Panc1 (cell line): ENCODE measurements around the gene HNRNPK. TPM values are rescaled to one million over a fixed set of nuclear protein-coding genes. Genes with fewer than 3 reads are reported as not detected.

Source experiments
- ATAC-seq: fragments of 200-7000 bp; cut with Tn5 transposase; 2 replicates; pipeline ENCODE4 v1.9.1; 2020; ENCODE audit warnings: mild to moderate bottlenecking, moderate library complexity
- BruUV-seq: library from RNA; stranded (reverse); fragments of 400-500 nt; replicated peaks from 2 replicates; lab custom pipeline; 2021; lab: Mats Ljungman, UMichigan
- CTCF ChIA-PET: fragments of 300-600 bp; sonication (Branson Sonifier 250); formaldehyde crosslinking; loops from one replicate; lab custom pipeline; 2022; ENCODE audit warnings: antibody characterized with exemption; lab: Charles Lee
- POLR2A ChIA-PET: fragments of 300-600 bp; sonication (Branson Sonifier 250); formaldehyde crosslinking; loops from one replicate; lab custom pipeline; 2022; ENCODE audit warnings: antibody characterized with exemption; lab: Charles Lee
- DNase-seq: peaks from one replicate; pipeline ENCODE4 v3.0.0-alpha.2; 2010; ENCODE audit warnings: low read depth, low spot score
- H3K27ac ChIP-seq: 2 replicates; pipeline ENCODE4 v1.5.1; 2011; ENCODE audit warnings: mild to moderate bottlenecking, low read length, inconsistent platforms
- H3K27me3 ChIP-seq: fragments of 200-500 bp; sonication (Bioruptor generic); 2 replicates; pipeline ENCODE4 v1.6.0; 2014; ENCODE audit warnings: low read length, inconsistent platforms; ENCODE audit not compliant: control insufficient read depth, insufficient read depth
- H3K36me3 ChIP-seq: fragments of 200-500 bp; sonication (Bioruptor generic); 2 replicates; pipeline ENCODE4 v1.5.1; 2014; ENCODE audit warnings: inconsistent platforms, mild to moderate bottlenecking, low read length, moderate library complexity; ENCODE audit not compliant: control insufficient read depth, insufficient read depth
- H3K4me1 ChIP-seq: 2 replicates; pipeline ENCODE4 v1.5.1; 2011; ENCODE audit warnings: inconsistent platforms, mild to moderate bottlenecking, low read length, moderate library complexity; ENCODE audit not compliant: control insufficient read depth, insufficient read depth
- H3K4me3 ChIP-seq, 2 experiments: 2 replicates each; pipeline ENCODE4 v1.5.1; 2011 to 2012; ENCODE audit warnings: low read depth in 2 of 2, low read length in 2 of 2, mild to moderate bottlenecking in 2 of 2, inconsistent platforms in 1 of 2, moderate library complexity in 1 of 2
- H3K9me3 ChIP-seq: fragments of 200-500 bp; sonication (Bioruptor generic); 2 replicates; pipeline ENCODE4 v1.5.1; 2014; ENCODE audit warnings: low read depth, mild to moderate bottlenecking, inconsistent platforms, low read length, moderate library complexity; ENCODE audit not compliant: control insufficient read depth, insufficient read depth
- CTCF ChIP-seq: fragments of 450-650 bp; IDR thresholded peaks from 2 replicates; pipeline ENCODE4 v1.5.1; 2017; ENCODE audit warnings: mild to moderate bottlenecking
- POLR2AphosphoS5 ChIP-seq: IDR thresholded peaks from 2 replicates; pipeline ENCODE4 v1.6.1; 2012; ENCODE audit warnings: mild to moderate bottlenecking, low read depth, low read length, moderate library complexity
- SIN3A ChIP-seq: IDR thresholded peaks from 2 replicates; pipeline ENCODE4 v1.6.1; 2012; ENCODE audit warnings: low read depth, mild to moderate bottlenecking, low read length, moderate library complexity, borderline replicate concordance; ENCODE audit not compliant: insufficient read depth
- TCF7L2 ChIP-seq: IDR thresholded peaks from 2 replicates; pipeline ENCODE4 v1.6.1; 2011; ENCODE audit warnings: mild to moderate bottlenecking, low read depth, low read length, inconsistent platforms
- in situ Hi-C: cut with HindIII; loops from 2 replicates; pipeline ENCODE4 v1.10.0; 2016; ENCODE audit warnings: low sequenced_read_pairs, low pct_unique_long_range_greater_than_20kb
- intact Hi-C: fragments of 100-400 bp; cut with micrococcal nuclease; formaldehyde crosslinking; loops from one replicate; pipeline ENCODE4 v1.10.0; 2022; ENCODE audit not compliant: unreplicated experiment
- total RNA-seq: library from RNA; stranded (reverse); gene quantifications from one replicate; pipeline ENCODE4 v1.2.1, GENCODE V29; 2021; ENCODE audit not compliant: unreplicated experiment
- TF ChIP-seq, protein P1 (sequence below), 2 experiments: IDR thresholded peaks; 2 replicates each; pipeline ENCODE4 v1.6.1; 2011 to 2012; ENCODE audit warnings: low read depth in 2 of 2, control low read depth in 1 of 2, low read length in 1 of 2, mild to moderate bottlenecking in 1 of 2, moderate library complexity in 1 of 2; ENCODE audit not compliant: insufficient read depth in 1 of 2

The HNRNPK gene
- total RNA-seq, 1 experiment from 2014 or later: 495 TPM

- BruUV-seq: no TSS peak
- H3K27ac ChIP-seq: no peak overlapping the region
- no peak for ATAC-seq
- no peak for TF ChIP-seq SIN3A
- ChIA-PET POLR2A (interaction anchor here (0.5 kb wide), 1 partner anchor 23 kb away, joined by 4 read pairs; no protein-coding TSS in a partner anchor), CTCF (no interaction called here)
- DNase-seq: no peak
- intact Hi-C loops: no loop called here
- in situ Hi-C loops: no loop called here
- peaks cover 9% of the 10 kb centered on the region; the same call in 1 of the 2 replicates for H3K4me1 ChIP-seq
- H3K4me3 ChIP-seq: no peak overlapping the region
- H3K36me3 ChIP-seq: no peaks in the 10 kb centered on the region; the same call in 1 of the 2 replicates
- no peaks in the 10 kb centered on the region for H3K27me3 ChIP-seq
- no peaks in the 10 kb centered on the region for H3K9me3 ChIP-seq
Observed at GRCh38 chr9:83986195-83986594, 6.2 kb upstream of the HNRNPK start.

DNA sequence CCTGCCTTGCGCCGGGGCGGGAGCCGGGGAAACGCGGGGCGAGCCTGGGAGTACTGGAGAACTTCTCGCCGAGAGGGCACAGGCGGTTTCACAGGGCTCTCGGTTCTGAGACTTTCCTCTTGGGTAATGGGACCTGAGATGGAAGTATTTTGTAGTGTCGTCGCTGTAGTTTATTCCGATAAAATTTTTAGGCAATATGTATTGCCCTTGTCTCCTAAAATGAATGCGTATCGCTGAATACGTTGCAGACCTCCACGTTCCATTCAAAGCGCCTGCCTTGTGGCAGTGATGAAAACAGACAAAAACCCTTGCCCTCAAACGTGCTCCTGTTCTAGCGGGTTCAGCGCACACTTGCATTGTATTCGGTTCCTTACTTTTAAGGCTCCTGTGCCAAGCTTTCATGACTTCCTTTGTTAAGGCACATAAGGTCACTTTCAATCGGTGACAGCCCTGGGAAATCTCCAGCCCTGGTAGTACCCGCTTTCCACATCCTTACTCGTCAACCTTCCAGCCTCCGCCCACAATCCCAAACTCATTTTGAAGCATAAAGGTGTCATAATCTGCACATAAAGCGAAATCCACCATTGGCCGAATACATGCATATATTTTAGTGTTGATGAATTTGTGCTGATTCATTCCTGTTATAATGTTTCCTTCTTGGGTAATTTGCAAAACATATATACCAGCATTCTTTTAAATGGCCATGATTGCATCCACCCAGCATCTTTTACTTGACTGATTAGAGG is 1.3 kb upstream of the HNRNPK start:
- ChIA-PET CTCF (no interaction called here), POLR2A (no interaction called here)
- peaks cover 10% of the 10 kb centered on the region; the same call in 1 of the 2 replicates for H3K4me1 ChIP-seq
- in situ Hi-C loops: no loop called here
- intact Hi-C loops: no loop called here
- BruUV-seq: no TSS peak
- DNase-seq: no peak
- peak overlapping the region; percentile 96 for H3K4me3 ChIP-seq
- TF ChIP-seq CTCF (no peak), SIN3A (no peak), POLR2AphosphoS5 (no peak), TCF7L2 (no peak)
- TF ChIP-seq, protein P1, sequence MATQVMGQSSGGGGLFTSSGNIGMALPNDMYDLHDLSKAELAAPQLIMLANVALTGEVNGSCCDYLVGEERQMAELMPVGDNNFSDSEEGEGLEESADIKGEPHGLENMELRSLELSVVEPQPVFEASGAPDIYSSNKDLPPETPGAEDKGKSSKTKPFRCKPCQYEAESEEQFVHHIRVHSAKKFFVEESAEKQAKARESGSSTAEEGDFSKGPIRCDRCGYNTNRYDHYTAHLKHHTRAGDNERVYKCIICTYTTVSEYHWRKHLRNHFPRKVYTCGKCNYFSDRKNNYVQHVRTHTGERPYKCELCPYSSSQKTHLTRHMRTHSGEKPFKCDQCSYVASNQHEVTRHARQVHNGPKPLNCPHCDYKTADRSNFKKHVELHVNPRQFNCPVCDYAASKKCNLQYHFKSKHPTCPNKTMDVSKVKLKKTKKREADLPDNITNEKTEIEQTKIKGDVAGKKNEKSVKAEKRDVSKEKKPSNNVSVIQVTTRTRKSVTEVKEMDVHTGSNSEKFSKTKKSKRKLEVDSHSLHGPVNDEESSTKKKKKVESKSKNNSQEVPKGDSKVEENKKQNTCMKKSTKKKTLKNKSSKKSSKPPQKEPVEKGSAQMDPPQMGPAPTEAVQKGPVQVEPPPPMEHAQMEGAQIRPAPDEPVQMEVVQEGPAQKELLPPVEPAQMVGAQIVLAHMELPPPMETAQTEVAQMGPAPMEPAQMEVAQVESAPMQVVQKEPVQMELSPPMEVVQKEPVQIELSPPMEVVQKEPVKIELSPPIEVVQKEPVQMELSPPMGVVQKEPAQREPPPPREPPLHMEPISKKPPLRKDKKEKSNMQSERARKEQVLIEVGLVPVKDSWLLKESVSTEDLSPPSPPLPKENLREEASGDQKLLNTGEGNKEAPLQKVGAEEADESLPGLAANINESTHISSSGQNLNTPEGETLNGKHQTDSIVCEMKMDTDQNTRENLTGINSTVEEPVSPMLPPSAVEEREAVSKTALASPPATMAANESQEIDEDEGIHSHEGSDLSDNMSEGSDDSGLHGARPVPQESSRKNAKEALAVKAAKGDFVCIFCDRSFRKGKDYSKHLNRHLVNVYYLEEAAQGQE (IDR thresholded peaks at IDR 0.05; ENCODE audit: insufficient read depth in 1 of 2, low read depth in 2 of 2, low read length in 1 of 2): no peak
- ATAC-seq: peak; percentile 23; the same call in 1 of the 2 replicates
- H3K27ac ChIP-seq: peak overlapping the region; percentile 95
- no peaks in the 10 kb centered on the region for H3K9me3 ChIP-seq
- H3K36me3 ChIP-seq: peaks cover 28% of the 10 kb centered on the region
- H3K27me3 ChIP-seq: no peaks in the 10 kb centered on the region
